Limb (tissue), 2 donors: ENCODE measurements around the gene AATK.

Experiments
- DNase-seq, 2 donors: peaks; one replicate each; pipeline ENCODE4 v3.0.0-alpha.2; 2016; ENCODE audit errors: extremely low spot score in 2 of 2

AATK gene, protein sequence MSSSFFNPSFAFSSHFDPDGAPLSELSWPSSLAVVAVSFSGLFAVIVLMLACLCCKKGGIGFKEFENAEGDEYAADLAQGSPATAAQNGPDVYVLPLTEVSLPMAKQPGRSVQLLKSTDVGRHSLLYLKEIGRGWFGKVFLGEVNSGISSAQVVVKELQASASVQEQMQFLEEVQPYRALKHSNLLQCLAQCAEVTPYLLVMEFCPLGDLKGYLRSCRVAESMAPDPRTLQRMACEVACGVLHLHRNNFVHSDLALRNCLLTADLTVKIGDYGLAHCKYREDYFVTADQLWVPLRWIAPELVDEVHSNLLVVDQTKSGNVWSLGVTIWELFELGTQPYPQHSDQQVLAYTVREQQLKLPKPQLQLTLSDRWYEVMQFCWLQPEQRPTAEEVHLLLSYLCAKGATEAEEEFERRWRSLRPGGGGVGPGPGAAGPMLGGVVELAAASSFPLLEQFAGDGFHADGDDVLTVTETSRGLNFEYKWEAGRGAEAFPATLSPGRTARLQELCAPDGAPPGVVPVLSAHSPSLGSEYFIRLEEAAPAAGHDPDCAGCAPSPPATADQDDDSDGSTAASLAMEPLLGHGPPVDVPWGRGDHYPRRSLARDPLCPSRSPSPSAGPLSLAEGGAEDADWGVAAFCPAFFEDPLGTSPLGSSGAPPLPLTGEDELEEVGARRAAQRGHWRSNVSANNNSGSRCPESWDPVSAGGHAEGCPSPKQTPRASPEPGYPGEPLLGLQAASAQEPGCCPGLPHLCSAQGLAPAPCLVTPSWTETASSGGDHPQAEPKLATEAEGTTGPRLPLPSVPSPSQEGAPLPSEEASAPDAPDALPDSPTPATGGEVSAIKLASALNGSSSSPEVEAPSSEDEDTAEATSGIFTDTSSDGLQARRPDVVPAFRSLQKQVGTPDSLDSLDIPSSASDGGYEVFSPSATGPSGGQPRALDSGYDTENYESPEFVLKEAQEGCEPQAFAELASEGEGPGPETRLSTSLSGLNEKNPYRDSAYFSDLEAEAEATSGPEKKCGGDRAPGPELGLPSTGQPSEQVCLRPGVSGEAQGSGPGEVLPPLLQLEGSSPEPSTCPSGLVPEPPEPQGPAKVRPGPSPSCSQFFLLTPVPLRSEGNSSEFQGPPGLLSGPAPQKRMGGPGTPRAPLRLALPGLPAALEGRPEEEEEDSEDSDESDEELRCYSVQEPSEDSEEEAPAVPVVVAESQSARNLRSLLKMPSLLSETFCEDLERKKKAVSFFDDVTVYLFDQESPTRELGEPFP (N-terminal part only)

DNA sequence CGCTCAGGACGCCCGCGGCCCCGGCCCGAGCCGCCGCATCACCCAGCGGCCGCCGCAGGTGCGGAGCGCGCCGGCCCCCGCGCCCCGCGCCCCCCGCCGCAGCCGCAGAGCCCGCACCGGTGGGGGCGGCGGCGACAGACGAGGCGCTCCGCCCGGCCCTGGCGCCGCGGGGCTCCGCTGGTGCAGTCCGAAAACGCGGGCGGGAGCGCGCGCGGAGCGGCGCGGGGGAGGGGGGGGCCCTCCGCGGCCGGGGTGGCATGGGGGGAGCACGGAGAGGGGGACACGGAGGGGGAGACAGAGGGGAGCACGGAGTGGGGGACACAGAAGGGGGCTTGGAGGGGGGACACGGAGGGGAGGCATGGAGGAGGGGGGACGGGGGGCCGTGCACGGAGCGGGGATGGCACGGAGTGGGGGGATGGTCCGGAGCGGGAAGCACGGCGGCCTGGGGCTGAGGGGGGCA, at the start of gene AATK:
Gene AATK (minus strand): TSS at position 189 of the 460 bp plus-strand sequence. CDS start 229 bp downstream, outside the sequence.
- no peak for DNase-seq

DNA sequence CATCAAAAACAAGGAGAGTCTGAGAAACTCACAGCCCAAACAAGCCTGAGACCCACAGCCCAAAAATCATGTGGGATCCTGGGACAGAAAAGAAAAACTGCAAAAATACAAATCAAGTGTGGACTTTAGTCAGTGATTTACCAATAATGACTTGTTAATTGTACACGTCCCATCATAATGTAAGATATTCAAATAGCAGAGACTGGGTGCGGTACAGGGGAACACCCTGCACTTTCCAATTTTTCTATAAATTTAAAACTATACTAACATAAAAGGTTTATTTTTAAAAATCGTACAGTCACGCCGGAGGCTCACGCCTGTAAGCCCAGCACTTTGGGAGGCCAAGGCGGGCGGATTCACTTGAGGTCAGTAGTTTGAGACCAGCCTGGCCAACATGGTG, 48.0 kb upstream of the AATK start:
- no peak for DNase-seq

DNA sequence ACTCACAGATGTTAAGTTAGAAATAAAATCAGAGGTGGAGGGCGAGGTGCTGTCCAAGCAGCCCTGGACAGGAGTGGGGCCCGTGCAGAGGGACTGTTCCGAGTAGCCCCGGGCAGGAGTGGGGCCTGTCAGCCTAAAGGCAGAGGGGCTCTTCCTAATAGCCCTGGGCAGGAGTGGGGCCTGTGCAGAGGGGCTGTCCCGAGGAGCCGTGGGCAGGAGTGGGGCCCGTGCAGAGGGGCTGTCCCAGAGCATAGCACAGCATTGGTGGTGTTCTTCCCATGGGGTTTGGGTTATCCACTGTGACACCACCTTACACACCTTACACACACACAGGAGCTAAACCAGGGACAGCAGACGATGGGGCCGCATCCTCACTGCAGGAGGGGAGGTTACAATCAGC, 46.3 kb upstream of the AATK start:
- no peak for DNase-seq

DNA sequence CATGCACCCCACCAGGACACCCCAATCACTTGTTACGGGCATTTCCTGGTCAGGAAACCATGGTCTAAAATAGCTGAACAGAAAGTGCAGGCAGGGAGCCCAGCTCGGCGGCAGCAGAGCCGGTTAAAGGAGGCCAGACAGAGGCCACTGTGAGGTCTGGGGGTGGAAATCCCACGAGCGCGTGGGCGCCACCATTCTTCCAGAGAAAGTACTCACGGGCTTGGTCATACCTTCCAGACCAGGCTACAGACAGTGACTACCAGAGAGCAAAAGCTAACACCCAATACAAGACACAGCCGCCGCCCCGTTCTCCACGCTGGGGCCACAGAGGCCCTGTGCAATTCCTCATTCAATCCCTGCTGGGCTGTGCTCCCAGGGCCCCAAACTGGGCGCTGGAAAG, 44.8 kb upstream of the AATK start:
- no peak for DNase-seq

DNA sequence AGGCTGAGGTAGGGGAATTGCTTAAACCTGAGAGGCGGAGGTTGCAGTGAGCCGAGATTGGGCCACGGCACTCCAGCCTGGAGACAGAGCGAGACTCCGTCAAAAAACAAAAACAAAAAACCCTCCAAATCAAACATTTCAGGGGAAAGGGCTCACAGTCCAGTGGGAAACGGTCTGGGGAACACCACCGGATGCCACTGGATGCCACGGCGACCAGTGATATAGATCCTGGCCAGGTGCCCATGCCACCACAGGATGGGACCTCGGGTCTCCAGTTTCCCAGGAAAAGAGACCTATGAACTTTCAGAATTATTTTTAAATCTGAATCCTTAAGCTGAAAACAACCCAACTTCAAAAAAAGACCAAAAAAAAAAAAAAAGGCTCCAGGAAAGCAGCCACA, 44.4 kb upstream of the AATK start:
- DNase-seq = no peak

DNA sequence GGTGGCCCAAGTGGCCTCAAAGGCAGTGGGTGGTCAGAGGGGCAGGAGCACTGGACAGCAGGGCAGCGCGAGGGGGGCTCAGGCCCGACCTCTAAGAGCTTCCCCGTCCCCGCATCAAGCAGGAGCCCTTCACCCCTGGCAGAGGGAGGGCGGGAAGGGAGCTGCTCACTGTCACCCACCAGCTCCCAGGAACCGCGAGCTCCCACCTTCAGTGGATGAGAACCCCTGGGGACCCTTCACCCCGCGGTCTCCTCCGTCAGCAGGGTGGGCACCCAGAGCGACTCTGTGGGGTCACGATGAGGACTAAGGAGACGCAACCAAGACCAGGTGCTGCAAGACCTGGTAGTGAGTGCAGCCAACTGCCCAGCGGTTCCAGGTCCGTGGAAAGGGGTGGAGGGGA, 43.1 kb upstream of the AATK start:
- no peak for DNase-seq

DNA sequence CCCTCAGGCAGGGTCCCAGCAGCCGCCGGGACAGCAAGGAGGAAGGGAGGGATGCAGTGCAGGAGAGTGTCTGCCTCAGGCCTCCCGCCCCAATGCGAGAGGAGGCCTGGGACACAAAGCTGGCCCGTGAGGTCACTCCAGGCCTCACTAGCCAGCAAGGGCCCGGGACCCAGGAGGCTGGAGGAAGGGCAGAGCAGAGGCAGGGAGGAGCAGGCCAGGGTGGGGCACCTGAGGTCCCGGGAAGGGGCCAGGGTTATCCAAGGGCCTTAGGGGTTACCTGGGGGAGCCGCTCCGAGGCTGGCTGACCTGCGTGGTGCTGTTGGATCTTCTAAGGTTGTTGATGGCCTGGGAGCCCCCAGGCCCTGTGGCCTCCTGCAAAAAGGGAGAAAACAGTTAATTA, 42.6 kb upstream of the AATK start:
- DNase-seq = no peak

DNA sequence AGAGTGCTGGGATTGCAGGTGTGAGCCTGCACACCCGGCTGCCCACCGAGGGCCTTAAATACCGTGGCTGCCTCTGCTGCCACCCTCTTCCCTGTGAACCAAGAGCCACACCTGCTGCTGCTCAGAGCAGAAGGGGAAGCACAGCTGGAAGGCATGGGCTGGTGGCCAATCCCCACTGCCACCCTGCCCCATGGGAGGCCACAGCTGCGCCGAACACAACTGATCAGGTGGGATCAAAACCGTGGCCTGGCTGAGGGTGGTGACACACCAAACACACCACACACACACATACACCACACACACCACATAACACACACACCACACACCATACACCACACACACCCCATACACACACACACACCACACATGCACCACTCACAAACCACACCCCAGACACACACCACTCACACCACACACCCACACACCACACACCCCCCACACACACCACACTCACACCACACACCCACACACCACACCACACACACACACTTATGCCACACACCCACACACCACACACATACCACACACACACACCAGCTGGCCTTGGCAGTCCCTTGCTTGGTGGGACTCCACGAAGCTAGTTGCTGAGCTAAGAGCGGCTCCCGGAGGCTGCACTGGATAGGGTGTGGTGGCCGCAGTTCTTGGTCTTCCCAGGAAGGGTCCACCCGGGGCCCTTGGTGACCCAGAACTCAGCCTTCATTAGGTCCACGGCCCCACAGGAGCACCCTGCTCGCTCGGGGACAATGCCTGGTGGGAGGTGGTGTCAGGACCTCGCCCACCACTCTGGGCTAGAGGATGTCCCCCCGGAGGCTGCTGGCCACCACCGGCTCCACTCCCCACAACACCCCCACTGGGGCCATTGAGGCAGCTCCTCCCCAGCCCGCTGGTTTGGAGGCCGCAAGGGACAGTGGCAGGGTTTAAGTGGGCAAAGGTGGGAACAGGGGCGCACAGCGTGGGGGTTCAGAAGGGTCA, 41.9 kb upstream of the AATK start:
- no peak for DNase-seq

DNA sequence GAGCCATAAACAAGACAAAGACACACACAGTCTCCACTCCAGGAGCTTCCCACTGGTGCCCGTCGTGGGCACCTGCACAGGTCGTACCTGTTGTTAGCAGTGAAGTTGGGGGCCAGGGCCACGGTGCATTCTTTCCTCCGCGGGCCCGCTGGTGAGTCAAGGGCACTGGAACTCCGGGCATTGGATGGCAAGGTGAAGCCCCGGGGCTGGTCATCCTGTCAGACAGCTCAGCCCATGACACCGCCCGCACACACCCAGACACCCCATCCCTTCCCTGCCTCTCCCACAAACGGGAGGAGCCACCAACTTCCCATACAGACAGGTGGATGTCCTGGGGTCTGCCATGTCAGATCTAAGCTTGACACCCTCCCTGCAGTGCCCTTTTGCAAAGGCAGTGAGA, 40.6 kb upstream of the AATK start:
- DNase-seq = no peak

DNA sequence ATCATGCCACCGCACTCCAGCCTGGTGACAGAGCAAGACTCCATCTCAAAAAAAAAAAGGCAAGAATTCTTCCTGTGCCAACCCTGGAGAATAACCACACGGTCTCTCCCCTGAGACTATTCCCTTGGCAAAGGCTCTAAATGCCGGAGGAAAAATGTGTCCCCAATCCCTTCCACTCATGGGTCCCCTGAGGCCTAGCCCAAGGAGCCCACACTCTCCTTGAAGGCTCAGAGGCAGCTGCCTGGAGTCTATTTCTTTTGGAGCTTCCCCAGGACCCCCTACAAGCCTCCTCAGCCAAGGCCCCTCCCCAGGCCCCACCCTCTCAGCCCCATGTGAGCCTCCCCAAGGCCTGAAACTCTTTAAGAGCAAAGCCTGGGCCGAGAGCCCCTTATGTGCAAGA, 40.1 kb upstream of the AATK start:
- no peak for DNase-seq

DNA sequence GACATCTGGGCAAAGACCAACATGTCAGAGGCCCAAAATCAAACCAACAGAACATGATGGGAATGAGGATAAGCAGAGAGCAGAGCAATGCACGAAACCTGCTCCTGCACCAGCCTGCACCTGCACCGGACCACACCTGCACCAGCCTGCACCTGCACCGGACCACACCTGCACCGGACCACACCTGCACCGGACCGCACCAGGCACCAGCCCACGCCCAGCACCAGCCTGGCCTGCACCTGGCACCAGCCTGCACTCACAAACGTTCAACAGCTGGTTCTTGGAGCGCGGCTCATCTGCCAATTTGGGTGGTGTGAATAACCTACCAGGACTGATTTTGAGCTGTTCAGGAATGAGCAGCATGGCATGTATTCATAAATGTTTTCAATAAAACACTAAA, 38.6 kb upstream of the AATK start:
- no peak for DNase-seq

DNA sequence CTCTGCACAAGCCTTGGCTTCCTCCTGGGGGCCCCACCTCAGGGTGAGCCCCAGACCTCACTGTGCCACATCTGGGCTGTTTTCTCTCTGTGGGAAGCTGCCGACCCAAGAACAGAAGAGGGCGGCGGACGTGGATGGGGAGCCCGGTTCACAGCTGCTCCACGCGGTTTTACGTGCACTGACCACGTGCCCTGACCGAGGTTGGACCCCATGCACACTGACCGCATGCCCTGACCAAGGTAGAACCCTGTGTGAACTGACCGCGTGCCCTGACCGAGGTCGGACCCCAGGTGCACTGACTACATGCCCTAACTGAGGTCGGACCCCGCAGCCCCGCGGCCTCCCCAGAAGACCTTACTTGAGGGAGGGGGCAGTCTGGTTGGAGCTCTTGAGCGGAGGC, 37.1 kb upstream of the AATK start:
- DNase-seq = no peak

DNA sequence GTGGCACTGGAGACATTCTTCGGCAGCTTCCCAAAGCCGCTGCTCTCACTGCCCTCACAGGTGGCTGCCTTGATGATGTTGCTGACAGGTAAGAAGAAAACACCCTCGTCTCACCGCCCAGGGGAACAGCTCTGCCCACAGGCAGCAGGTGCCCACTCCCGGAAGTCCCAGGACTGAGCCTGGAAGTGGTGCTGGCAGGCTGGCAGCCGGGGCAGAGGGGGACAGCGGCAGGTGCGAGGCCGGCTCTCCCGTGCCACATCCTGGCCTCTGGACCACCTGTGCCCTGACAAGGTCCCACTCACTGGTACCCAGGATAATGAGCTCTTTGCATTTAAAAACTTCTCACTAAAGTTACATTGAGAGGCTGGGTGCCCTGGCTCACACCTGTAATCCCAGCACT, 36.3 kb upstream of the AATK start:
- no peak for DNase-seq

DNA sequence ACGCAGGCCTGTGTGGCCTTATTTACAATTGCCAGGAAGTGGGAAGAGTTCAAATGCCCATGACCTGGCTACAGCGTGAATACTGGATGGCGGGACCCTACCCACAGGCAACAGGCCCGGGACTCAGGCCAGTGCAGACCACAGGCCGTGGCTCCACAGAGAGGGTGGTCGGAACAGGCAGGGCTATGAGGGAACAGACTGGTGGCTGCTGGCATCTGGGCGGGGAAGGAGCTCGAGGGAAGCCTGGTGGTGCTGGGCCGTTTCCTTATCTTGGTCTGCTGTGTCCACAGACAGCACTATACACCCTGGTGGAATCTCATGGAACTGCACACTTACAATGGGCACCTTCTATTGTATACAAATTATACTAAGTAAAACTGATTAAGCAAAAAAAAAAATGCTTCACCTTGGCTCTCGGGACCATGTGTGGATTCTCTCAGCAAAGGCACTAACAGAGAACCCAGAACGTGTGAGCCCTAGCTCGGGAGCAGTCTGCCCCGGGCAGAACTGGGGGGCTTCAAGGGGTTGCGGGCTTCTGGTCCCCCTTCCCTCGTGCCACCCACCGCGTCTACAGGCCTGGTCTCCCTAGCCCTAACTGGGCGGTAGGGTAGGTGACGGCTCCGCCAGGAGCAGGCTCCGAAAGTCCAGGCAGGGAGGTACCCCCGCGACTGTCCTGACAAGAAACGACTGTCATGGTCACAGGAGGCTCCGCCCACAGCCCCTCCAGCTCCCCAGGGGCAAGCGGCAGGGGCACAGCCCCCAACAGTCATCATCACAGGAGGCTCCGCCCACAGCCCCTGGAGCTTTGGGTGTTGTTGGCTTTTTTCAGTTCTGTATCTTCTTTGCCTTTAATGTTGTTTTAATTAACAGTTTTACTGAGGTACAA, 34.9 kb upstream of the AATK start:
- DNase-seq = peak in 1 of 2 donors; percentile 48

DNA sequence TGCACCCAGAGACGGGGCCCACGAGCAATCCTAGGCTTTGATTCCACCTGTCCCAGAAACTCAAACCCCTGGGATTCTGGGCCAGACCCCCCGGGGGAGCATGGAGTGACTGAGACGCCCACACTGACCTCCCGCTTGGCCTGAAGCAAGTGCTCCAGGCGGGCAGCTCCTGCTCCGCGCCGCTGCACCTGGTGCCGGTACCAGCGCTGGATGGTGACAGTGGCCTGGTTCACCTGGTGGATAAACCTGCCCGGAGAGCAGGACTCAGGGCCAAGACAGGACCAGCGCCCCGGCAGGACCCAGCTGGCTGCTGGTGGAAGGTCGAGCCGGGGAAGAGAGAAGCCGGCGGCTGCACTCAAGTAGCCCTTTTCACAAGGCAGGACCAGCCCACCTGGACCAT, 34.2 kb upstream of the AATK start:
- no peak for DNase-seq

DNA sequence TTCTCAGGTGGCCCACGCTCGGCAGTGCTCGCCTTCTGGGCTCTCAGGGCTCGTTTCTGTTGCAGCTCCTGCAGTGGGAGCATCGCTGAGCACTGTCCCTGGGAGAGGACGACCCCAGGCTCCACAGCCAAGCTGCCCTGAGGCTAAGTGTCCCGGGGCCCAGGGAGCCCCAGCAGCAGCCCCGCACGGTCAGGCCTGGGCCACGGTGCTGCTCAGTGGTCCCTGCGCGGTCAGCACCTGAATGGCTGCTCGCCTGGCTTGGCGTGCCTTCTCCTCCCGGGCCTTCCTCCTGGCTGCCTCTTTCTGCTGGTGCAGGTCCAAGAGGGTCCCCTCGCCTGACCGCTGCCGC, 33.4 kb upstream of the AATK start:
- DNase-seq = no peak

DNA sequence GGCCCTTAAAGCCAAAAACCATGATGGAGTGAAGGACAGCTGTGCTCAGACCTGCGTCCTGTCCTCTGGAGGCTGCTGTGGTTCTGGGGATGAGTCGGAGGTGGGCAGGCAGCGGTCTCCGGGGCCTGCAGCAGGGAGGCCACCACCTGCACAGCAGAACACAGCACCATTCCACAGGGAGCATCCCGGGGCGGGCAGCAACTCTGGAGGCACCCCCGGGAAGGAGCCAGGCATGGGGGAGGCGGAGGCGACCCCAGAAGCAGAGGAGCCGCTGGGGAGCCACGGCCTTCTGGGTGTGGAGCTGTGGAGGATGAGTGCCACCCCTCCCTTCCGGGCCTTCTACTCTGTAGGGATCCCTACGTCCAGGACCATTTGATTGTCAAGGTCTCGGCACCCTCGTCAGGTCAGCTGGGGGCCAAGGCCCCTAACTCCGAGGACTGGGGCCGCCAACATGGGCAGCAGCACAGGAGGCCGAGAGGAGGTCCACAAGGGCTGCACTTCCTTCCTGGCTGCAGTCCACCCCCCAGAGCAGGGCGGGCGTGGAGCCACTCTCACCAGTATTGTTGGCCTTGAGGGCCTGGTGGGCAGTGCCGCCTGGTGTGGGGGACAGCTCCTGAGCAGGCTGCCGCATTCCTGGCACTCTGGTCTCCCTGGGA, 32.9 kb upstream of the AATK start:
- no peak for DNase-seq

DNA sequence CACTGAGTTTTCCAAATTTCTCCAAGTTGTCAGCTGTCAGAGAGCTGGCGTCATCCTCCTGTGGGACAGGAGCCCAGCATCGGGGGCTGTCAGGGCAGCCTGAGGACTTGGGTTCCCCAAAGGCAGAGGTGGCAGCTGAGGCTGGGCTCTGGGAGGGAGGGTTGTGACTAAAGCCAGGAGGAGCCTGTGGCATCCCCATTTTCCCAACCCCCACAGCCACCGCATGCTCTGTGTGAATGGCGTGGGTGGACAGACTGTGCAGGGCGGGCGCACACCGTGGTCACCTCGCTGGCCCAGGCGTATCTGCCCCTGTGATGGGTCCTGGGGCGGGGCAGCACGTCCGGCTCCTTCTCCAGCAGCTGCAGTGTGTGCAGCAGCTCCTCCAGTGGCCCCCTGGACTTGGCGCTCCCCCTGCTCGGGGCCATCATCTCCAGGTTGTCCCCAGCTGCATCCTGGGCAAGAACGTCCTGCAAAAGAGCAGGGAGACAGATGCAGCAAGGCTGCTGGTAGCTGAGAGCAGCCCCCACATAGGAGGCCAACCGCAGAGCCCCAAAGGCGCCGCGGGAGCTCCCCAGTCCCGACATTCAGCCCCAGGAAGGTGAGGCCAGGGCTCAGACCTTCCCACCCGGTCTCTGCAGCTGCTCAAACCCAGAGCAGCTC, 31.9 kb upstream of the AATK start:
- DNase-seq = no peak

DNA sequence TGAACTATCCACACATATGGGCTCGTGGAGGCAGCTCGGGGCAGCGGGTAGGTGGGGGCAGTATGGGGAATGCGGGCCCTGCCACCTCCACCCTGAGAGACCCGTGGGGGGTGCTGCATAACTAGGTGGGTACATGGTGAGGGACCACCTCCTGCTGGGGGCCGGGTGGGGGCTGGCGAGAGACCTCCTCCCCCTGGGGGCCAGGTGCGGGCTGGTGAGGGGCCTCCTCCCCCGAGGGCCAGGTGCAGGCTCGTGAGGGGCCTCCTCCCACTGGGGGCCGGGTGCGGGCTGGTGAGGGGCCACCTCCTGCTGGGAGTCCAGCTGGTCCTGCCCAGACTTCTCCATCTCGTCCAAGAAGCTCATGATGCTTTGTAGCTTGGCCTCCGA, 31.4 kb upstream of the AATK start:
- DNase-seq = no peak
